HCT116 (cell line): ENCODE measurements around the gene MAML3. TPM values are rescaled to one million over a fixed set of nuclear protein-coding genes. Genes with fewer than 3 reads are reported as not detected.

Experiments used
- ATAC-seq: fragments of 200-7000 bp; cut with Tn5 transposase; 2 replicates; pipeline ENCODE4 v1.9.1; 2020; ENCODE audit warnings: mild to moderate bottlenecking, moderate library complexity
- BruUV-seq: library from RNA; stranded (reverse); fragments of 400-500 nt; replicated peaks from 2 replicates; lab custom pipeline; 2021; lab: Mats Ljungman, UMichigan
- CTCF ChIA-PET: fragments of 300-600 bp; sonication (Branson Sonifier 250); formaldehyde crosslinking; loops from one replicate; lab custom pipeline; 2021; ENCODE audit warnings: antibody characterized with exemption; lab: Charles Lee
- POLR2A ChIA-PET: fragments of 300-600, 350-600 bp; sonication (Branson Sonifier 250); formaldehyde crosslinking; loops from one replicate; lab custom pipeline; 2021; ENCODE audit warnings: antibody characterized with exemption; lab: Charles Lee
- RAD21 ChIA-PET, 2 experiments: fragments of 300-600 bp; sonication (Branson Sonifier 250); formaldehyde crosslinking; loops; one replicate each; lab custom pipeline; 2023; ENCODE audit warnings: low total read pairs in 2 of 2; ENCODE audit not compliant: uncharacterized antibody in 2 of 2, unreplicated experiment in 2 of 2, low non-redundant PET in 1 of 2; lab: Charles Lee
- DNase-seq: peaks from one replicate; pipeline ENCODE4 v3.0.0-alpha.2; 2010; ENCODE audit warnings: low read depth, low spot score
- H2AFZ ChIP-seq: fragments of 200-600 bp; shearing (Covaris generic), sonication (generic); 2 replicates; pipeline ENCODE4 v1.6.1; 2017; ENCODE audit warnings: low read depth, mixed run types, mixed read lengths, antibody characterized with exemption, low read length; ENCODE audit not compliant: poor library complexity, severe bottlenecking
- H3K27ac ChIP-seq: 2 replicates; pipeline ENCODE4 v1.5.1; 2012; ENCODE audit warnings: low read depth, low read length
- H3K27me3 ChIP-seq: fragments of 200-600 bp; sonication (generic); 2 replicates; pipeline ENCODE4 v1.6.1; 2016; ENCODE audit warnings: mixed run types, low read length, mixed read lengths; ENCODE audit not compliant: insufficient read depth
- H3K36me3 ChIP-seq, 2 experiments: fragments of 200-500 bp in 1 of 2; fragments of 200-600 bp in 1 of 2; sonication (Bioruptor generic) in 1 of 2; sonication (generic) in 1 of 2; 2 replicates each; pipeline versions ENCODE4 v1.5.1 to v1.6.1; 2014 to 2016; ENCODE audit warnings: low read length in 2 of 2, inconsistent platforms in 1 of 2, mixed read lengths in 1 of 2, mixed run types in 1 of 2; ENCODE audit not compliant: insufficient read depth in 2 of 2, control insufficient read depth in 1 of 2
- H3K4me1 ChIP-seq, 2 experiments: fragments of 200-600 bp in 1 of 2; sonication (generic) in 1 of 2; 2 replicates each; pipeline versions ENCODE4 v1.5.1 to v1.6.1; 2012 to 2017; ENCODE audit warnings: low read length in 2 of 2, inconsistent platforms in 1 of 2, mild to moderate bottlenecking in 1 of 2, mixed read lengths in 1 of 2, mixed run types in 1 of 2, moderate library complexity in 1 of 2; ENCODE audit not compliant: insufficient read depth in 2 of 2, control insufficient read depth in 1 of 2
- H3K4me2 ChIP-seq: fragments of 200-600 bp; sonication (generic); 2 replicates; pipeline ENCODE4 v1.6.1; 2017; ENCODE audit warnings: mixed run types, low read length, mixed read lengths
- H3K4me3 ChIP-seq, 2 experiments: fragments of 200-600 bp in 1 of 2; sonication (generic) in 1 of 2; replicated peaks in 1 of 2; 2 replicates each; pipeline ENCODE4 v1.5.1; 2011 to 2016; ENCODE audit warnings: low read length in 2 of 2, control low read depth in 1 of 2, low read depth in 1 of 2, mild to moderate bottlenecking in 1 of 2, mixed read lengths in 1 of 2, mixed run types in 1 of 2
- H3K79me2 ChIP-seq: fragments of 200-600 bp; sonication (generic); 2 replicates; pipeline ENCODE4 v1.6.1; 2017; ENCODE audit warnings: mild to moderate bottlenecking, mixed run types, low read length, moderate library complexity, mixed read lengths; ENCODE audit not compliant: insufficient read depth
- H3K9ac ChIP-seq: fragments of 200-600 bp; sonication (generic); 2 replicates; pipeline ENCODE4 v1.6.1; 2016; ENCODE audit warnings: low read length, mixed read lengths
- H3K9me2 ChIP-seq: fragments of 200-600 bp; sonication (generic), shearing (Covaris generic); 2 replicates; pipeline ENCODE4 v1.6.1; 2017; ENCODE audit warnings: mixed run types, mild to moderate bottlenecking, moderate library complexity; ENCODE audit not compliant: insufficient read depth
- H3K9me3 ChIP-seq, 2 experiments: fragments of 200-500 bp in 1 of 2; fragments of 200-600 bp in 1 of 2; sonication (Bioruptor generic) in 1 of 2; sonication (generic) in 1 of 2; 2 replicates each; pipeline ENCODE4 v1.6.1; 2014 to 2017; ENCODE audit warnings: low read length in 2 of 2, mixed read lengths in 2 of 2, inconsistent platforms in 1 of 2, low read depth in 1 of 2, mild to moderate bottlenecking in 1 of 2, mixed run types in 1 of 2, moderate library complexity in 1 of 2; ENCODE audit not compliant: control insufficient read depth in 1 of 2, insufficient read depth in 1 of 2
- H4K20me1 ChIP-seq: fragments of 200-600 bp; sonication (generic), shearing (Covaris generic); 2 replicates; pipeline ENCODE4 v1.6.1; 2017; ENCODE audit warnings: mixed run types, mild to moderate bottlenecking, moderate library complexity; ENCODE audit not compliant: insufficient read depth
- CBX3 ChIP-seq: IDR thresholded peaks from 2 replicates; pipeline ENCODE4 v1.6.1; 2012; ENCODE audit warnings: low read depth
- CEBPB ChIP-seq: IDR thresholded peaks from 2 replicates; pipeline ENCODE4 v1.6.1; 2012; ENCODE audit warnings: low read depth
- CTCF ChIP-seq, 3 experiments: fragments of 200-600 bp in 1 of 3; sonication (generic) in 1 of 3; IDR thresholded peaks in 2 of 3; conservative IDR thresholded peaks in 1 of 3; 2 replicates each; pipeline ENCODE4 v1.5.1; 2012 to 2017; ENCODE audit warnings: low read depth in 2 of 3, low read length in 2 of 3, antibody characterized with exemption in 1 of 3, borderline replicate concordance in 1 of 3, control low read depth in 1 of 3, mild to moderate bottlenecking in 1 of 3, mixed read lengths in 1 of 3, mixed run types in 1 of 3, moderate library complexity in 1 of 3; ENCODE audit not compliant: insufficient read depth in 1 of 3
- EGR1 ChIP-seq: IDR thresholded peaks from 2 replicates; pipeline ENCODE4 v1.6.1; 2012; ENCODE audit warnings: low read depth
- ELF1 ChIP-seq: IDR thresholded peaks from 2 replicates; pipeline ENCODE4 v1.6.1; 2012; ENCODE audit warnings: low read depth, borderline replicate concordance
- EZH2 ChIP-seq: fragments of 200-600 bp; sonication (generic); IDR thresholded peaks from 2 replicates; pipeline ENCODE4 v1.6.1; 2017; ENCODE audit warnings: antibody characterized with exemption, mixed run types
- EZH2phosphoT487 ChIP-seq: fragments of 200-600 bp; IDR thresholded peaks from 2 replicates; pipeline ENCODE4 v1.6.1; 2018; ENCODE audit warnings: antibody characterized with exemption, borderline replicate concordance
- FOSL1 ChIP-seq: IDR thresholded peaks from 2 replicates; pipeline ENCODE4 v1.6.1; 2012; ENCODE audit warnings: low read depth
- JUND ChIP-seq: IDR thresholded peaks from 2 replicates; pipeline ENCODE4 v1.6.1; 2012
- MAX ChIP-seq: IDR thresholded peaks from 2 replicates; pipeline ENCODE4 v1.6.1; 2012
- POLR2A ChIP-seq: IDR thresholded peaks from 2 replicates; pipeline ENCODE4 v1.7.0; 2011; ENCODE audit warnings: borderline replicate concordance; ENCODE audit not compliant: insufficient read depth, insufficient read length; ENCODE audit errors: extremely low read depth
- POLR2AphosphoS5 ChIP-seq: IDR thresholded peaks from 2 replicates; pipeline ENCODE4 v1.6.1; 2011; ENCODE audit warnings: mild to moderate bottlenecking, low read depth, low read length, moderate library complexity
- RAD21 ChIP-seq: IDR thresholded peaks from 2 replicates; pipeline ENCODE4 v1.6.1; 2012; ENCODE audit warnings: low read depth, mild to moderate bottlenecking
- SP1 ChIP-seq: IDR thresholded peaks from 2 replicates; pipeline ENCODE4 v1.6.1; 2012; ENCODE audit warnings: low read depth
- SRF ChIP-seq: IDR thresholded peaks from 2 replicates; pipeline ENCODE4 v1.6.1; 2012; ENCODE audit warnings: low read depth
- TCF7L2 ChIP-seq: IDR thresholded peaks from 2 replicates; pipeline ENCODE4 v1.7.0; 2011; ENCODE audit warnings: borderline replicate concordance, inconsistent platforms; ENCODE audit not compliant: insufficient read depth, insufficient read length; ENCODE audit errors: extremely low read depth
- ZBTB33 ChIP-seq: IDR thresholded peaks from 2 replicates; pipeline ENCODE4 v1.6.1; 2011; ENCODE audit warnings: mild to moderate bottlenecking, low read length, moderate library complexity; ENCODE audit not compliant: insufficient replicate concordance; ENCODE audit errors: extremely low read depth
- ZFX ChIP-seq: fragments of 450-650 bp; IDR thresholded peaks from 2 replicates; pipeline ENCODE4 v1.6.1; 2017
- intact Hi-C: fragments of 100-400 bp; cut with micrococcal nuclease; formaldehyde crosslinking; loops from 2 replicates; pipeline ENCODE4 v1.10.0; 2022
- total RNA-seq: library from RNA; stranded (reverse); gene quantifications from one replicate; pipeline ENCODE4 v1.2.1, GENCODE V29; 2021; ENCODE audit not compliant: unreplicated experiment

MAML3 gene
- total RNA-seq, 1 experiment from 2014 or later = 3.1 TPM

- ChIA-PET CTCF (no interaction called here), POLR2A (no interaction called here), RAD21 (no interaction called here)
- intact Hi-C loops = no loop called here
- no peaks in the 10 kb centered on the region for H3K27me3 ChIP-seq
- H3K4me2 ChIP-seq = no peak overlapping the region
- no peak for TF ChIP-seq FOSL1
- no peak for TF ChIP-seq POLR2A
- no peak for TF ChIP-seq ZFX
- TF ChIP-seq MAX = no peak
- TF ChIP-seq CBX3 = no peak
- TF ChIP-seq JUND = no peak
- TF ChIP-seq EGR1 = no peak
- no peak for TF ChIP-seq POLR2AphosphoS5
- no peak for TF ChIP-seq SP1
- H3K4me1 ChIP-seq = no peaks in the 10 kb centered on the region
- DNase-seq (no peak), ATAC-seq (no peak)
- H3K79me2 ChIP-seq = no peaks in the 10 kb centered on the region
- no peaks in the 10 kb centered on the region for H4K20me1 ChIP-seq
- H2AFZ ChIP-seq = no peak overlapping the region
- no peaks in the 10 kb centered on the region for H3K9me2 ChIP-seq
- no peak overlapping the region for H3K9ac ChIP-seq
- H3K9me3 ChIP-seq = no peaks in the 10 kb centered on the region
- no peaks in the 10 kb centered on the region for H3K36me3 ChIP-seq
- no peak overlapping the region for H3K27ac ChIP-seq
- H3K4me3 ChIP-seq = no peak overlapping the region
- no TSS peak for BruUV-seq
Measured at GRCh38 chr4:139978692-139979091, 175.3 kb downstream of the MAML3 start.

- ChIA-PET CTCF (no interaction called here), POLR2A (no interaction called here), RAD21 (no interaction called here)
- H3K4me1 ChIP-seq = no peaks in the 10 kb centered on the region
- no peaks in the 10 kb centered on the region for H3K9me2 ChIP-seq
- DNase-seq = no peak
- H3K4me2 ChIP-seq = no peak overlapping the region
- no peaks in the 10 kb centered on the region for H3K36me3 ChIP-seq
- no peak overlapping the region for H3K4me3 ChIP-seq
- intact Hi-C loops = no loop called here
- no TSS peak for BruUV-seq
- H3K27me3 ChIP-seq = no peaks in the 10 kb centered on the region
- H3K9me3 ChIP-seq = no peaks in the 10 kb centered on the region
- no peaks in the 10 kb centered on the region for H3K79me2 ChIP-seq
- H3K27ac ChIP-seq = no peak overlapping the region
- H2AFZ ChIP-seq = no peak overlapping the region
- TF ChIP-seq RAD21 (no peak), EZH2phosphoT487 (no peak), CEBPB (no peak), POLR2AphosphoS5 (no peak), JUND (no peak), CTCF (IDR thresholded peaks at IDR 0.05 in 2 of 3, conservative IDR thresholded peaks at IDR 0.05 in 1 of 3; ENCODE audit: borderline replicate concordance in 1 of 3, insufficient read depth in 1 of 3, low read depth in 2 of 3, low read length in 2 of 3) (no peak), FOSL1 (no peak), TCF7L2 (no peak), ELF1 (no peak), ZFX (no peak), CBX3 (no peak), SRF (no peak), ZBTB33 (no peak), EGR1 (no peak), EZH2 (no peak)
- ATAC-seq = no peak
- H3K9ac ChIP-seq = no peak overlapping the region
- H4K20me1 ChIP-seq = no peaks in the 10 kb centered on the region
Measured at GRCh38 chr4:139977838-139978609, 176.0 kb downstream of the MAML3 start.
